Measurements from ENCODE around the gene CEP112. TPM values are rescaled to one million over a fixed set of nuclear protein-coding genes. Genes with fewer than 3 reads are reported as not detected.

Gene CEP112
- total and polyA plus RNA-seq, 9 of the 15 experiments (the other 6 are each of a cell fraction or from before 2014, with no cell fraction given) = 0.84 TPM; not detected in 8

GRCh38 chr17:65990593-65990992 is 201.3 kb downstream of the CEP112 start (continued):
- TF ChIP-seq MTA3 (IDR thresholded peaks at IDR 0.05; ENCODE audit: borderline replicate concordance) = no peak
- TF ChIP-seq DPF2 (IDR thresholded peaks at IDR 0.05) = no peak
- no peak for TF ChIP-seq CHD4 (IDR thresholded peaks at IDR 0.05; ENCODE audit: insufficient read depth, insufficient replicate concordance, low read depth, low read length, poor library complexity, severe bottlenecking)
- TF ChIP-seq RBM14 (IDR thresholded peaks at IDR 0.05; ENCODE audit: borderline replicate concordance, insufficient read depth, low read depth, low read length) = no peak
- no peak for TF ChIP-seq FOXK1 (CRISPR knock-in tag; IDR thresholded peaks at IDR 0.05; ENCODE audit: borderline replicate concordance)

- H4K20me1 ChIP-seq (replicated peaks; ENCODE audit: control insufficient read depth, insufficient read depth, low read length) = no peaks in the 10 kb centered on the region
- no peak for FAIRE-seq
- CTCF ChIA-PET (ENCODE audit: low intra/inter-chr PET ratio) = interaction anchor here (1.0 kb wide), 1 partner anchor 694 kb away, joined by 4 read pairs; no protein-coding TSS in a partner anchor
- H3K9me1 ChIP-seq (ENCODE audit: control insufficient read depth, insufficient read depth, low read length) = no peaks in the 10 kb centered on the region
- POLR2A ChIA-PET = interaction anchor here (0.6 kb wide), 1 partner anchor 100 kb away, joined by 3 read pairs; no protein-coding TSS in a partner anchor
- no peak overlapping the region for H2AFZ ChIP-seq (ENCODE audit: low read depth, low read length)
- BruUV-seq (replicated peaks) = no TSS peak
- no peaks in the 10 kb centered on the region for H3K9me3 ChIP-seq (replicated peaks; ENCODE audit: control insufficient read depth, insufficient read depth, low read depth, low read length)
- in situ Hi-C loops (cut with MboI) = no loop called here
- no peak overlapping the region for H3K4me3 ChIP-seq
- H3K4me1 ChIP-seq (replicated peaks in 1 of 2; ENCODE audit: control insufficient read depth in 2 of 2, insufficient read depth in 2 of 2, low read length in 2 of 2) = no peaks in the 10 kb centered on the region
- H3K9ac ChIP-seq (ENCODE audit: insufficient read depth in 1 of 2, low read depth in 2 of 2, low read length in 2 of 2) = no peak overlapping the region
- no peak overlapping the region for H3K4me2 ChIP-seq (ENCODE audit: insufficient read depth, low read length)
- H3K27me3 ChIP-seq (ENCODE audit: control insufficient read depth in 2 of 2, insufficient read depth in 2 of 2, low read length in 2 of 2) = no peaks in the 10 kb centered on the region
- no peak for DNase-seq (ENCODE audit: extremely low read depth in 1 of 4, low spot score in 3 of 4)
- no peaks in the 10 kb centered on the region for H3K36me3 ChIP-seq (ENCODE audit: control insufficient read depth, insufficient read depth, low read length)
- H3K27ac ChIP-seq (ENCODE audit: extremely low read depth, low read depth, low read length) = no peak overlapping the region
- no peaks in the 10 kb centered on the region for H3K79me2 ChIP-seq (ENCODE audit: control insufficient read depth, insufficient read depth, low read length)
- intact Hi-C loops (cut with micrococcal nuclease) = no loop called here
- ATAC-seq = no peak
- TF ChIP-seq BCL6 (CRISPR knock-in tag; IDR thresholded peaks at IDR 0.05) (no peak), CHAMP1 (IDR thresholded peaks at IDR 0.05) (no peak), UBTF (IDR thresholded peaks at IDR 0.05; ENCODE audit: borderline replicate concordance in 1 of 2, low read depth in 2 of 2, low read length in 2 of 2) (no peak), ZNF212 (CRISPR knock-in tag; IDR thresholded peaks at IDR 0.05) (no peak), HSF4 (CRISPR knock-in tag; IDR thresholded peaks at IDR 0.05; ENCODE audit: borderline replicate concordance) (no peak), FOXA3 (CRISPR knock-in tag; conservative IDR thresholded peaks at IDR 0.05 in 1 of 2, IDR thresholded peaks at IDR 0.05 in 1 of 2) (no peak), NFIC (IDR thresholded peaks at IDR 0.05) (no peak), ZNF639 (CRISPR knock-in tag; conservative IDR thresholded peaks at IDR 0.05 in 1 of 2, IDR thresholded peaks at IDR 0.05 in 1 of 2) (no peak), BHLHE40 (IDR thresholded peaks at IDR 0.05; ENCODE audit: low read length) (no peak), ZNF263 (CRISPR knock-in tag; IDR thresholded peaks at IDR 0.05; ENCODE audit: borderline replicate concordance) (no peak), CSDE1 (IDR thresholded peaks at IDR 0.05) (no peak)
These were observed 203.5 kb downstream of the CEP112 start for GRCh38 chr17:65988451-65988850.
